ENCODE results near the gene HPCAL1.
A peak's percentile ranks its signal among the peaks of the same experiment; 100 is the strongest.

The HPCAL1 gene

DNA sequence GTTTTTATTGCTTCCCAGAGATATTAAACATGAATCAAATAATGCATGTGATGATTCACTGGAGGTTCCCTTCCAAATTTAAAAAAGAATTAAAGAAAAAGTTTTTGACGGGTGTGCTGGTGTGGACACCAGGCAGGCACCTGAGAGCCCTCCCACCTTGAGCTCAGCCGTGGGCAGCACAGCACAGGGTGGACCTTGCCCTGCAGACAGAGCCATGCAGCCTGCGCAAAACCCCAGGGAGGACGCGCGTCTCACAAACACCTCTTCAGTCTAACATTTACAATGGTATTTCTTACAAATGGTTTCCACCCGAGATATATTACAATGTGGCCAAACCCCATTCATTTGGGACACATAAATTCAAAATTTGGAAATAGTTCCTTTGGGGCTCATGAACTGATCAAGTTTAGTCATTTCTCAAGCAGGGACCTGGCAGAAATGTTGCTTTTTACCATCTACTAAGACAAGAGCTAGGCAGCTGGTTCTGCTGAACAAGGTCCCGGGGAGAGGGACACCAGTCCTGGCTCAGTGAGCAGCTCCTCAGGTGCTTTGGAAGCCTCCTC is 100.0 kb downstream of the HPCAL1 start:
- no peak for TF ChIP-seq CTCF (IDR thresholded peaks at IDR 0.05; ENCODE audit: insufficient read depth, low read length, missing control alignments)
- ChIA-PET CTCF (interaction anchor here (0.7 to 2.3 kb wide), 7 partner anchors 9 to 278 kb away, joined by 3 to 9 read pairs (median 4); no protein-coding TSS in a partner anchor), POLR2A (interaction anchor here (0.6 kb wide), 1 partner anchor 111 kb away, joined by 3 read pairs; no protein-coding TSS in a partner anchor)
- no peak overlapping the region for H3K4me3 ChIP-seq (ENCODE audit: low read depth, low read length)
- no peak for DNase-seq (ENCODE audit: low read depth, low spot score)

- CTCF ChIA-PET: interaction anchor here (7.0 to 8.2 kb wide), 2 partner anchors 16 to 280 kb away, joined by 156 to 162 read pairs; partner anchors contain the start of gene RRM2
- no peak overlapping the region for H3K4me3 ChIP-seq (ENCODE audit: low read depth, low read length)
- POLR2A ChIA-PET: no interaction called here
- TF ChIP-seq CTCF (IDR thresholded peaks at IDR 0.05; ENCODE audit: insufficient read depth, low read length, missing control alignments): no peak
- no peak for DNase-seq (ENCODE audit: low read depth, low spot score)
Observed at GRCh38 chr2:10404324-10405143, 101.8 kb downstream of the HPCAL1 start.

GRCh38 chr2:10405448-10405847 is 102.7 kb downstream of the HPCAL1 start:
- H3K4me3 ChIP-seq (ENCODE audit: low read depth, low read length): no peak overlapping the region
- CTCF ChIA-PET: interaction anchor here (0.9 to 8.2 kb wide), 7 partner anchors 15 to 281 kb away, joined by 3 to 162 read pairs (median 60); partner anchors contain the start of gene RRM2
- no peak for TF ChIP-seq CTCF (IDR thresholded peaks at IDR 0.05; ENCODE audit: insufficient read depth, low read length, missing control alignments)
- peak; percentile 73 for DNase-seq (ENCODE audit: low read depth, low spot score)
- POLR2A ChIA-PET: no interaction called here

- no peak for DNase-seq (ENCODE audit: low read depth, low spot score)
- ChIA-PET POLR2A (no interaction called here), CTCF (interaction anchor here (0.9 to 8.2 kb wide), 11 partner anchors 14 to 334 kb away, joined by 3 to 162 read pairs (median 60); partner anchors contain the start of gene RRM2)
- no peak for TF ChIP-seq CTCF (IDR thresholded peaks at IDR 0.05; ENCODE audit: insufficient read depth, low read length, missing control alignments)
- no peak overlapping the region for H3K4me3 ChIP-seq (ENCODE audit: low read depth, low read length)
Observed at GRCh38 chr2:10406016-10406415, 103.3 kb downstream of the HPCAL1 start.

GRCh38 chr2:10406491-10407188 is 103.9 kb downstream of the HPCAL1 start:
- ChIA-PET POLR2A (no interaction called here), CTCF (interaction anchor here (0.9 to 8.2 kb wide), 12 partner anchors 14 to 334 kb away, joined by 3 to 162 read pairs (median 40); partner anchors contain the start of gene RRM2)
- TF ChIP-seq CTCF (IDR thresholded peaks at IDR 0.05; ENCODE audit: insufficient read depth, low read length, missing control alignments): no peak
- no peak for DNase-seq (ENCODE audit: low read depth, low spot score)
- H3K4me3 ChIP-seq (ENCODE audit: low read depth, low read length): no peak overlapping the region

All from AG04449 (cell line).